PC-9 (cell line): ENCODE measurements around the gene ITGA4. TPM values are rescaled to one million over a fixed set of nuclear protein-coding genes. Genes with fewer than 3 reads are reported as not detected.

ENCODE experiments used
- BruUV-seq: library from RNA; stranded (reverse); fragments of 400-500 nt; replicated peaks from 2 replicates; lab custom pipeline; 2021; lab: Mats Ljungman, UMichigan
- CTCF ChIA-PET: fragments of 300-600 bp; sonication (Branson Sonifier 250); formaldehyde crosslinking; loops from one replicate; lab custom pipeline; 2022; ENCODE audit warnings: antibody characterized with exemption; lab: Charles Lee
- POLR2A ChIA-PET: fragments of 300-600 bp; sonication (Branson Sonifier 250); formaldehyde crosslinking; loops from one replicate; lab custom pipeline; 2022; ENCODE audit warnings: antibody characterized with exemption; ENCODE audit not compliant: unreplicated experiment; lab: Charles Lee
- DNase-seq, 2 experiments: peaks; one replicate each; pipeline versions ENCODE4 v3.0.0 to v3.0.0-alpha.2; 2015 to 2022; ENCODE audit warnings: mixed read lengths in 1 of 2
- H2AFZ ChIP-seq: fragments of 200-600 bp; sonication (generic); 2 replicates; pipeline ENCODE4 v1.8.1; 2017; ENCODE audit warnings: antibody characterized with exemption
- H3F3A ChIP-seq: fragments of 200-600 bp; sonication (generic); 2 replicates; pipeline ENCODE4 v1.8.1; 2017; ENCODE audit warnings: antibody characterized with exemption, mild to moderate bottlenecking, low read depth; ENCODE audit not compliant: insufficient read depth
- H3K27ac ChIP-seq: fragments of 200-600 bp; sonication (generic); 2 replicates; pipeline ENCODE4 v1.6.1; 2016; ENCODE audit warnings: mixed run types
- H3K27me3 ChIP-seq: fragments of 200-600 bp; sonication (generic); 2 replicates; pipeline ENCODE4 v1.6.1; 2016; ENCODE audit warnings: low read depth, mixed run types; ENCODE audit not compliant: insufficient read depth
- H3K36me3 ChIP-seq: fragments of 200-600 bp; sonication (generic); 2 replicates; pipeline ENCODE4 v1.6.1; 2016; ENCODE audit warnings: low read depth, mixed run types
- H3K4me1 ChIP-seq: fragments of 200-600 bp; sonication (generic); replicated peaks from 2 replicates; pipeline ENCODE4 v1.6.1; 2016; ENCODE audit warnings: mixed run types; ENCODE audit not compliant: insufficient read depth
- H3K4me2 ChIP-seq: fragments of 200-600 bp; sonication (generic); 2 replicates; pipeline ENCODE4 v1.6.1; 2017; ENCODE audit warnings: mixed run types
- H3K4me3 ChIP-seq: fragments of 200-600 bp; sonication (generic); 2 replicates; pipeline ENCODE4 v1.6.1; 2016; ENCODE audit warnings: mixed run types
- H3K79me2 ChIP-seq: fragments of 200-600 bp; sonication (generic); 2 replicates; pipeline ENCODE4 v1.6.1; 2017; ENCODE audit warnings: low read depth, mixed run types
- H3K9me2 ChIP-seq: fragments of 200-600 bp; sonication (generic); 2 replicates; pipeline ENCODE4 v1.8.1; 2017; ENCODE audit warnings: mild to moderate bottlenecking; ENCODE audit not compliant: insufficient read depth
- H3K9me3 ChIP-seq: fragments of 200-600 bp; sonication (generic); 2 replicates; pipeline ENCODE4 v1.8.1; 2016; ENCODE audit warnings: low read depth; ENCODE audit not compliant: insufficient read depth
- H4K20me1 ChIP-seq: fragments of 200-600 bp; sonication (generic); 2 replicates; pipeline ENCODE4 v1.8.1; 2017; ENCODE audit not compliant: insufficient read depth
- EZH2 ChIP-seq: fragments of 200-600 bp; sonication (generic); IDR thresholded peaks from 2 replicates; pipeline ENCODE4 v1.8.0; 2017; ENCODE audit warnings: antibody characterized with exemption, low read depth
- intact Hi-C: fragments of 100-400 bp; cut with micrococcal nuclease; formaldehyde crosslinking; loops from one replicate; pipeline ENCODE4 v1.10.0; 2022; ENCODE audit not compliant: unreplicated experiment
- total RNA-seq: library from RNA; stranded (reverse); gene quantifications from 2 replicates; pipeline ENCODE4 v1.2.3, GENCODE V29; 2021
- TF ChIP-seq, protein P1 (sequence below): fragments of 200-600 bp; sonication (generic); conservative IDR thresholded peaks from 2 replicates; pipeline ENCODE4 v1.6.1; 2017; ENCODE audit warnings: mixed run types, antibody characterized with exemption, mild to moderate bottlenecking, moderate library complexity

ITGA4 gene
- total RNA-seq, 1 experiment from 2014 or later = 0.35 TPM

DNA sequence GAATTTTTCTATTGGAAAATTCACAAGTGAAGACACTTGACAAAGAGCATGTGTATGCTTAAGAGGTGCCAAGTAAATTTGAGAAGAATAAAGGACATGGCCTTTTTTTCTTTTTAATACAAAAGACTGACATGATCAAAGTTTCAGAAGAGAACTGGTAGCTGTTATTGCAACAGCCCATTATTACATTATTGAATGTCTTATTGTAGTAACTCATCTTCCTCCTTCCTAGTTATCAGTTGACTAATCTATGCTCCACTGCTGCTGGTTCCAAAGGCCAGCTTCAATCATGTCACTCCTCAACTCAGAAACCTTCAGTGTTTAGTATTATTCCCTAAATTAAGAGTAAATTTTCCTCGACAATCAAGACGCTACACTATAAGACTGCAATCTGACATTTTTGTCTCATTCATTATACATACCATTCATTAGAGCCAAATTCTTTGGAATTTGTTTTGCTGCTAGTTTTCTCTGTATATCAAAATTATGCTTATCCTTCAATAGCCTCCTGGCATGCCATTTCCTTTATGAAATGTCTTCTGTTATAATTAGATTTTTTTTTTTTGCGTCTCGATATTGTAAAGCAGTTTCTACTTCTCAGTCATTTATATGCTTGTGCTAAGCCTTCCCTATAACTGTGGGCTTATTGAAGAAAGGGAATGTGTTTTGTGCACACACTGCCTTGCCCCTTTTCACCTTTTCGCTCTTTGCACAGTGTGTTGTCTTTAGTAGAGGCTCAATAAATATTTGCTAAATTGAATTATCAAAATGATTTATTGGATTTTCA lies 27.9 kb downstream of the ITGA4 start:
- CTCF ChIA-PET = no interaction called here
- DNase-seq = no peak
- H3K4me1 ChIP-seq = no peaks in the 10 kb centered on the region
- H3K36me3 ChIP-seq = no peaks in the 10 kb centered on the region
- no peaks in the 10 kb centered on the region for H3K9me2 ChIP-seq
- no peak overlapping the region for H2AFZ ChIP-seq
- no peak overlapping the region for H3K4me3 ChIP-seq
- H3K27me3 ChIP-seq = no peaks in the 10 kb centered on the region
- POLR2A ChIA-PET = no interaction called here
- no peak overlapping the region for H3K27ac ChIP-seq
- H3K9me3 ChIP-seq = no peaks in the 10 kb centered on the region
- no peak overlapping the region for H3K4me2 ChIP-seq
- BruUV-seq = no TSS peak
- intact Hi-C loops = no loop called here
- H3F3A ChIP-seq = no peaks in the 10 kb centered on the region
- no peaks in the 10 kb centered on the region for H4K20me1 ChIP-seq
- H3K79me2 ChIP-seq = no peaks in the 10 kb centered on the region
- TF ChIP-seq EZH2 = no peak
- TF ChIP-seq, protein P1, sequence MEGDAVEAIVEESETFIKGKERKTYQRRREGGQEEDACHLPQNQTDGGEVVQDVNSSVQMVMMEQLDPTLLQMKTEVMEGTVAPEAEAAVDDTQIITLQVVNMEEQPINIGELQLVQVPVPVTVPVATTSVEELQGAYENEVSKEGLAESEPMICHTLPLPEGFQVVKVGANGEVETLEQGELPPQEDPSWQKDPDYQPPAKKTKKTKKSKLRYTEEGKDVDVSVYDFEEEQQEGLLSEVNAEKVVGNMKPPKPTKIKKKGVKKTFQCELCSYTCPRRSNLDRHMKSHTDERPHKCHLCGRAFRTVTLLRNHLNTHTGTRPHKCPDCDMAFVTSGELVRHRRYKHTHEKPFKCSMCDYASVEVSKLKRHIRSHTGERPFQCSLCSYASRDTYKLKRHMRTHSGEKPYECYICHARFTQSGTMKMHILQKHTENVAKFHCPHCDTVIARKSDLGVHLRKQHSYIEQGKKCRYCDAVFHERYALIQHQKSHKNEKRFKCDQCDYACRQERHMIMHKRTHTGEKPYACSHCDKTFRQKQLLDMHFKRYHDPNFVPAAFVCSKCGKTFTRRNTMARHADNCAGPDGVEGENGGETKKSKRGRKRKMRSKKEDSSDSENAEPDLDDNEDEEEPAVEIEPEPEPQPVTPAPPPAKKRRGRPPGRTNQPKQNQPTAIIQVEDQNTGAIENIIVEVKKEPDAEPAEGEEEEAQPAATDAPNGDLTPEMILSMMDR = no peak

GRCh38 chr2:181485638-181485946 lies 28.4 kb downstream of the ITGA4 start:
- H3K36me3 ChIP-seq = no peaks in the 10 kb centered on the region
- TF ChIP-seq EZH2 = no peak
- TF ChIP-seq, protein P1 = no peak
- CTCF ChIA-PET = no interaction called here
- POLR2A ChIA-PET = no interaction called here
- DNase-seq = no peak
- intact Hi-C loops = no loop called here
- H3F3A ChIP-seq = no peaks in the 10 kb centered on the region
- no peak overlapping the region for H3K4me3 ChIP-seq
- no peaks in the 10 kb centered on the region for H3K27me3 ChIP-seq
- H4K20me1 ChIP-seq = no peaks in the 10 kb centered on the region
- H3K4me1 ChIP-seq = no peaks in the 10 kb centered on the region
- H3K79me2 ChIP-seq = no peaks in the 10 kb centered on the region
- no peak overlapping the region for H3K4me2 ChIP-seq
- H2AFZ ChIP-seq = no peak overlapping the region
- H3K9me3 ChIP-seq = no peaks in the 10 kb centered on the region
- H3K27ac ChIP-seq = no peak overlapping the region
- no peaks in the 10 kb centered on the region for H3K9me2 ChIP-seq
- BruUV-seq = no TSS peak

DNA sequence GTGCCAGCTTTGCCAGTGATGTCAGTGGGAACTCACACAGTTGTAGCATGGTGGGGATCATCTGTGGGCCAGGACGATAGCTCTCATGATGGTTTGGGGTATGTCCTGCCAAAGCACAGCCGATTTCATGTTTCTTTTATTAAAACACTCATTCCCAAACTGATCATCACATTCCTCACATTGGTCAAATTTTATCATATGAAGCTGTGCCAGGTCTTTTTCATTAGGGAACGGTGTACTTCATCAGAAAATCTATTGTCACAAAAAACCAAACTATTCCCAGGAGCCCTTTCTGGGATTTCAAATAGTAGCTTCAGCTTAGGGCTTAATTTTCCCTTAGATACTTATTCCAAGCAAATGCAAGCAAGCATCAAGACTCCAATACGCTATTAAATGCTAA lies 42.0 kb downstream of the ITGA4 start:
- intact Hi-C loops = no loop called here
- CTCF ChIA-PET = no interaction called here

More for the DNA sequence above, 42.0 kb downstream of the ITGA4 start:
- Histone ChIP-seq H3K27me3 (no peaks in the 10 kb centered on the region), H4K20me1 (no peaks in the 10 kb centered on the region), H3K9me2 (no peaks in the 10 kb centered on the region), H3K4me1 (no peaks in the 10 kb centered on the region), H3K27ac (no peak overlapping the region), H3K4me2 (no peak overlapping the region), H3K9me3 (no peaks in the 10 kb centered on the region), H3F3A (no peaks in the 10 kb centered on the region), H3K36me3 (no peaks in the 10 kb centered on the region), H3K4me3 (no peak overlapping the region), H3K79me2 (no peaks in the 10 kb centered on the region), H2AFZ (no peak overlapping the region)
- TF ChIP-seq, protein P1 = no peak
- no peak for TF ChIP-seq EZH2
- BruUV-seq = no TSS peak
- no peak for DNase-seq
- POLR2A ChIA-PET = no interaction called here
